Upper lobe of left lung (tissue), 6 donors: Measurements from ENCODE around the gene GPC5. TPM values are rescaled to one million over a fixed set of nuclear protein-coding genes. Genes with fewer than 3 reads are reported as not detected.

Experiments used
- ATAC-seq, 2 donors: fragments of 200-7000 bp; cut with Tn5 transposase; one replicate each; pipeline ENCODE4 v1.9.1; 2022; ENCODE audit warnings: mild to moderate bottlenecking in 2 of 2, moderate library complexity in 2 of 2; ENCODE audit not compliant: low FRiP score in 2 of 2
- DNase-seq, 2 donors: peaks; one replicate each; pipeline ENCODE4 v3.0.0-alpha.2; 2019 to 2020
- H3K27ac ChIP-seq, 4 donors: fragments of 200-600 bp; sonication (generic); one replicate each; pipeline ENCODE4 v1.5.1; 2016 to 2019
- H3K27me3 ChIP-seq, 4 donors: fragments of 200-600 bp; sonication (generic); one replicate each; pipeline ENCODE4 v1.5.1; 2017 to 2019
- H3K36me3 ChIP-seq, 4 donors: fragments of 200-600 bp; sonication (generic); one replicate each; pipeline ENCODE4 v1.5.1; 2016 to 2019
- H3K4me1 ChIP-seq, 4 donors: fragments of 200-600 bp; sonication (generic); one replicate each; pipeline ENCODE4 v1.5.1; 2018 to 2019
- H3K4me3 ChIP-seq, 4 donors: fragments of 200-600 bp; sonication (generic); one replicate each; pipeline ENCODE4 v1.5.1; 2017 to 2019; ENCODE audit warnings: mild to moderate bottlenecking in 2 of 4, moderate library complexity in 1 of 4
- H3K9me3 ChIP-seq, 4 donors: fragments of 200-600 bp; sonication (generic); one replicate each; pipeline ENCODE4 v1.5.1; 2018 to 2019
- CTCF ChIP-seq, 6 experiments: fragments of 450-650 bp in 4 of 6; fragments of 200-600 bp in 2 of 6; sonication (generic) in 2 of 6; IDR thresholded peaks; one replicate each; pipeline ENCODE4 v1.5.1; 2016 to 2019; ENCODE audit warnings: antibody characterized with exemption in 6 of 6
- EP300 ChIP-seq, 4 donors: sonication (generic); formaldehyde crosslinking; IDR thresholded peaks; one replicate each; pipeline ENCODE4 v1.5.1; 2017; ENCODE audit warnings: antibody characterized with exemption in 4 of 4, control low read depth in 2 of 4
- POLR2A ChIP-seq, 4 donors: fragments of 450-650 bp; IDR thresholded peaks; one replicate each; pipeline ENCODE4 v1.5.1; 2016 to 2017; ENCODE audit warnings: antibody characterized with exemption in 4 of 4, mild to moderate bottlenecking in 2 of 4
- POLR2AphosphoS5 ChIP-seq, 2 donors: sonication (generic); formaldehyde crosslinking; IDR thresholded peaks; one replicate each; pipeline ENCODE4 v1.5.1; 2017; ENCODE audit warnings: antibody characterized with exemption in 2 of 2
- WGBS, 2 donors: methylation state at CpG; one replicate each; pipeline ENCODE4 v1.1.5; 2017 to 2018; 5-methylcytosine and 5-hydroxymethylcytosine counted together
- total RNA-seq, 6 donors: library from RNA; depleted of rRNA in 4 of 6; stranded (reverse); fragments of >200 nt in 4 of 6; gene quantifications; one replicate each; pipeline versions ENCODE4 v1.1.0 to v1.2.1, GENCODE V29; 2016 to 2021
- donor health status: DM: no; HTN: no; CAD: no; lungs with moderate emphysema.
- donor health status: DM: no; HTN: yes; CAD: no; lungs with severe emphysema.

The GPC5 gene
- total RNA-seq, 6 donors from 2014 or later, result 7.6 to 51.4 (median 12.8) TPM

- ATAC-seq, result no peak
- no peak for DNase-seq
- Histone ChIP-seq H3K27ac (no peak overlapping the region), H3K9me3 (peaks cover 0 to 10% (median 2%) of the 10 kb centered on the region in 4 donors), H3K4me1 (no peaks in the 10 kb centered on the region), H3K27me3 (no peaks in the 10 kb centered on the region), H3K36me3 (no peaks in the 10 kb centered on the region), H3K4me3 (no peak overlapping the region)
- 60 to 68% methylated on average over 1 of the region's 1 CpG for WGBS, 2 donors
- TF ChIP-seq EP300 (IDR thresholded peaks at IDR 0.05) (no peak), CTCF (IDR thresholded peaks at IDR 0.05) (no peak), POLR2A (IDR thresholded peaks at IDR 0.05) (no peak), POLR2AphosphoS5 (IDR thresholded peaks at IDR 0.05) (no peak)
Observed at GRCh38 chr13:92761710-92762109, 1363.3 kb downstream of the GPC5 start.

- no peak overlapping the region for H3K4me3 ChIP-seq
- no peak for ATAC-seq
Observed at GRCh38 chr13:92767468-92767867, 1369.0 kb downstream of the GPC5 start.

GRCh38 chr13:92768602-92769001, 1370.2 kb downstream of the GPC5 start:
- no peaks in the 10 kb centered on the region for H3K9me3 ChIP-seq
- ATAC-seq, result no peak
- TF ChIP-seq POLR2AphosphoS5 (IDR thresholded peaks at IDR 0.05) (no peak), CTCF (IDR thresholded peaks at IDR 0.05) (no peak)
- H3K27me3 ChIP-seq, result no peaks in the 10 kb centered on the region
- no peak overlapping the region for H3K4me3 ChIP-seq
- 79 to 87% methylated on average over 4 of the region's 4 CpGs for WGBS, 2 donors
- H3K36me3 ChIP-seq, result no peaks in the 10 kb centered on the region
- no peak for DNase-seq
- H3K27ac ChIP-seq, result no peak overlapping the region
- no peaks in the 10 kb centered on the region for H3K4me1 ChIP-seq

More at GRCh38 chr13:92767468-92767867, 1369.0 kb downstream of the GPC5 start:
- Histone ChIP-seq H3K27me3 (no peaks in the 10 kb centered on the region), H3K9me3 (no peaks in the 10 kb centered on the region), H3K27ac (no peak overlapping the region), H3K4me1 (no peaks in the 10 kb centered on the region), H3K36me3 (no peaks in the 10 kb centered on the region)
- TF ChIP-seq POLR2AphosphoS5 (IDR thresholded peaks at IDR 0.05) (no peak), CTCF (IDR thresholded peaks at IDR 0.05) (no peak), POLR2A (IDR thresholded peaks at IDR 0.05) (no peak), EP300 (IDR thresholded peaks at IDR 0.05) (no peak)
- no peak for DNase-seq
- WGBS, 2 donors, result 80 to 85% methylated on average over 3 of the region's 3 CpGs

GRCh38 chr13:92769046-92769445, 1370.6 kb downstream of the GPC5 start:
- no peak overlapping the region for H3K27ac ChIP-seq
- TF ChIP-seq POLR2A (IDR thresholded peaks at IDR 0.05) (no peak), POLR2AphosphoS5 (IDR thresholded peaks at IDR 0.05) (no peak), EP300 (IDR thresholded peaks at IDR 0.05) (no peak), CTCF (IDR thresholded peaks at IDR 0.05) (no peak)
- no peaks in the 10 kb centered on the region for H3K4me1 ChIP-seq
- H3K4me3 ChIP-seq, result no peak overlapping the region
- no peaks in the 10 kb centered on the region for H3K36me3 ChIP-seq
- no peaks in the 10 kb centered on the region for H3K9me3 ChIP-seq
- ATAC-seq, result no peak
- no peaks in the 10 kb centered on the region for H3K27me3 ChIP-seq
- no peak for DNase-seq
- 85 to 89% methylated on average over 1 of the region's 1 CpG for WGBS, 2 donors

- Histone ChIP-seq H3K9me3 (no peaks in the 10 kb centered on the region), H3K27ac (no peak overlapping the region), H3K4me1 (no peaks in the 10 kb centered on the region), H3K27me3 (no peaks in the 10 kb centered on the region), H3K4me3 (no peak overlapping the region), H3K36me3 (no peaks in the 10 kb centered on the region)
- 88 to 89% methylated on average over 3 of the region's 3 CpGs for WGBS, 2 donors
- ATAC-seq (no peak), DNase-seq (no peak)
- TF ChIP-seq POLR2AphosphoS5 (IDR thresholded peaks at IDR 0.05), result no peak
- TF ChIP-seq POLR2A (IDR thresholded peaks at IDR 0.05), result no peak
- no peak for TF ChIP-seq CTCF (IDR thresholded peaks at IDR 0.05)
- no peak for TF ChIP-seq EP300 (IDR thresholded peaks at IDR 0.05)
Observed at GRCh38 chr13:92775658-92776057, 1377.2 kb downstream of the GPC5 start.
